ENCODE measurements around the gene FAM20B.

FAM20B gene

GRCh38 chr1:179089827-179090482 is 64.3 kb downstream of the FAM20B start:
- in situ Hi-C loops (cut with MboI; ENCODE audit: low sequenced_read_pairs) = loop anchor here (25.0 kb wide), 2 partner anchors 272 to 722 kb away; partner anchors contain the start of gene AXDND1

GRCh38 chr1:179090522-179090921 is 64.8 kb downstream of the FAM20B start:
- in situ Hi-C loops (cut with MboI; ENCODE audit: low sequenced_read_pairs) = loop anchor here (25.0 kb wide), 2 partner anchors 272 to 722 kb away; partner anchors contain the start of gene AXDND1

GRCh38 chr1:179090923-179091322 is 65.2 kb downstream of the FAM20B start:
- in situ Hi-C loops (cut with MboI; ENCODE audit: low sequenced_read_pairs) = loop anchor here (25.0 kb wide), 2 partner anchors 271 to 721 kb away; partner anchors contain the start of gene AXDND1

GRCh38 chr1:179091691-179092165 is 66.0 kb downstream of the FAM20B start:
- in situ Hi-C loops (cut with MboI; ENCODE audit: low sequenced_read_pairs) = loop anchor here (25.0 kb wide), 2 partner anchors 271 to 721 kb away; partner anchors contain the start of gene AXDND1

GRCh38 chr1:179092896-179093461 is 67.3 kb downstream of the FAM20B start:
- in situ Hi-C loops (cut with MboI; ENCODE audit: low sequenced_read_pairs) = loop anchor here (25.0 kb wide), 2 partner anchors 269 to 719 kb away; partner anchors contain the start of gene AXDND1

- in situ Hi-C loops (cut with MboI; ENCODE audit: low sequenced_read_pairs) = loop anchor here (25.0 kb wide), 2 partner anchors 267 to 717 kb away; partner anchors contain the start of gene AXDND1
These were observed 69.1 kb downstream of the FAM20B start for GRCh38 chr1:179094818-179095217.

- in situ Hi-C loops (cut with MboI; ENCODE audit: low sequenced_read_pairs) = loop anchor here (25.0 kb wide), 2 partner anchors 267 to 717 kb away; partner anchors contain the start of gene AXDND1
These were observed 69.7 kb downstream of the FAM20B start for GRCh38 chr1:179095377-179095776.

- in situ Hi-C loops (cut with MboI; ENCODE audit: low sequenced_read_pairs) = loop anchor here (25.0 kb wide), 2 partner anchors 266 to 716 kb away; partner anchors contain the start of gene AXDND1
These were observed 70.2 kb downstream of the FAM20B start for GRCh38 chr1:179095924-179096323.

GRCh38 chr1:179099891-179100290 is 74.2 kb downstream of the FAM20B start:
- in situ Hi-C loops (cut with MboI; ENCODE audit: low sequenced_read_pairs) = loop anchor here (25.0 kb wide), 2 partner anchors 262 to 712 kb away; partner anchors contain the start of gene AXDND1

GRCh38 chr1:179101566-179101965 is 75.9 kb downstream of the FAM20B start:
- in situ Hi-C loops (cut with MboI; ENCODE audit: low sequenced_read_pairs) = no loop called here

- in situ Hi-C loops (cut with MboI; ENCODE audit: low sequenced_read_pairs) = no loop called here
These were observed 78.3 kb downstream of the FAM20B start for GRCh38 chr1:179103999-179104398.

GRCh38 chr1:179104611-179105250 is 79.0 kb downstream of the FAM20B start:
- in situ Hi-C loops (cut with MboI; ENCODE audit: low sequenced_read_pairs) = no loop called here

- in situ Hi-C loops (cut with MboI; ENCODE audit: low sequenced_read_pairs) = no loop called here
These were observed 79.7 kb downstream of the FAM20B start for GRCh38 chr1:179105393-179105792.

GRCh38 chr1:179107706-179108629 is 82.3 kb downstream of the FAM20B start:
- in situ Hi-C loops (cut with MboI; ENCODE audit: low sequenced_read_pairs) = no loop called here

GRCh38 chr1:179108644-179109043 is 83.0 kb downstream of the FAM20B start:
- in situ Hi-C loops (cut with MboI; ENCODE audit: low sequenced_read_pairs) = no loop called here

GRCh38 chr1:179115181-179115580 is 89.5 kb downstream of the FAM20B start:
- in situ Hi-C loops (cut with MboI; ENCODE audit: low sequenced_read_pairs) = no loop called here

- in situ Hi-C loops (cut with MboI; ENCODE audit: low sequenced_read_pairs) = no loop called here
These were observed 93.8 kb downstream of the FAM20B start for GRCh38 chr1:179119513-179119912.

- in situ Hi-C loops (cut with MboI; ENCODE audit: low sequenced_read_pairs) = no loop called here
These were observed 95.0 kb downstream of the FAM20B start for GRCh38 chr1:179120736-179121135.

GRCh38 chr1:179121159-179121938 is 95.7 kb downstream of the FAM20B start:
- in situ Hi-C loops (cut with MboI; ENCODE audit: low sequenced_read_pairs) = no loop called here

Measured in HL-60/S4 (cell line).